Lung (tissue), 12 donors: ENCODE data around the gene ARID2. TPM values are rescaled to one million over a fixed set of nuclear protein-coding genes. Genes with fewer than 3 reads are reported as not detected.

Experiments
- ATAC-seq: fragments of 200-7000 bp; cut with Tn5 transposase; one replicate; pipeline ENCODE4 v1.9.1; 2020; ENCODE audit warnings: moderate number of reproducible peaks; ENCODE audit not compliant: insufficient read depth, low FRiP score
- DNase-seq, 3 donors: peaks; one replicate each; pipeline ENCODE4 v3.0.0-alpha.2; 2013 to 2017
- H3K27ac ChIP-seq, 2 donors: one replicate each; pipeline ENCODE4 v1.5.1; 2013; ENCODE audit warnings: mild to moderate bottlenecking in 2 of 2, moderate library complexity in 2 of 2, control low read depth in 1 of 2, inconsistent platforms in 1 of 2, low read depth in 1 of 2, low read length in 1 of 2
- H3K27me3 ChIP-seq, 3 donors: one replicate each; pipeline ENCODE4 v1.5.1; 2013; ENCODE audit warnings: low read length in 2 of 3; ENCODE audit not compliant: control insufficient read depth in 3 of 3, insufficient read depth in 3 of 3
- H3K36me3 ChIP-seq, 4 donors: one replicate each; pipeline ENCODE4 v1.5.1; 2013; ENCODE audit warnings: low read length in 4 of 4, mild to moderate bottlenecking in 1 of 4, moderate library complexity in 1 of 4; ENCODE audit not compliant: control insufficient read depth in 4 of 4, insufficient read depth in 4 of 4
- H3K4me1 ChIP-seq, 5 donors: one replicate each; pipeline ENCODE4 v1.5.1; 2013; ENCODE audit warnings: low read length in 5 of 5, mild to moderate bottlenecking in 2 of 5, moderate library complexity in 1 of 5; ENCODE audit not compliant: control insufficient read depth in 5 of 5, insufficient read depth in 5 of 5
- H3K4me3 ChIP-seq: one replicate; pipeline ENCODE4 v1.5.1; 2013; ENCODE audit warnings: mild to moderate bottlenecking, control low read depth, moderate library complexity
- H3K9ac ChIP-seq, 2 donors: one replicate each; pipeline ENCODE4 v1.5.1; 2013; ENCODE audit warnings: low read length in 2 of 2, control low read depth in 1 of 2; ENCODE audit not compliant: insufficient read depth in 1 of 2
- H3K9me3 ChIP-seq, 4 donors: one replicate each; pipeline ENCODE4 v1.5.1; 2013; ENCODE audit warnings: low read length in 3 of 4, mild to moderate bottlenecking in 1 of 4, moderate library complexity in 1 of 4; ENCODE audit not compliant: control insufficient read depth in 4 of 4, insufficient read depth in 3 of 4
- WGBS, 2 donors: extraction: QIAGEN DNeasy Blood & Tissue Kit; methylation state at CpG; one replicate each; pipeline ENCODE4 v1.1.7; 2013; 5-methylcytosine and 5-hydroxymethylcytosine counted together
- polyA plus RNA-seq, 2 donors: library from polyadenylated mRNA; stranded (reverse); fragments of 200-250 nt; gene quantifications; one replicate each; pipeline ENCODE4 v1.2.1, GENCODE V29; 2013
- total RNA-seq, 2 donors: library from RNA; depleted of rRNA in 1 of 2; stranded (reverse); fragments of >200 nt in 1 of 2; gene quantifications; one replicate each; pipeline ENCODE4 v1.2.1, GENCODE V29; 2014 to 2021
- TF ChIP-seq, protein P1 (sequence below): IDR thresholded peaks from 2 replicates; pipeline ENCODE4 v1.5.1; 2012; ENCODE audit warnings: mild to moderate bottlenecking; ENCODE audit errors: control extremely low read depth, extremely low read depth
- donor health status: control.
- donor health status: control.
- donor health status: Bipolar disorder and iron deficiency.
- donor health status: healthy.
- donor health status: DM: yes; HTN: yes; CAD: no.

Gene ARID2
- total and polyA plus RNA-seq, 4 donors: 5.3 to 79.2 (median 17.5) TPM

- DNase-seq (peak in 1 of 3 donors; percentile 24), ATAC-seq (no peak)
- no peak overlapping the region for H3K27ac ChIP-seq
- H3K27me3 ChIP-seq: no peaks in the 10 kb centered on the region
- peaks cover 0 to 7% (median 0%) of the 10 kb centered on the region in 5 donors for H3K4me1 ChIP-seq
- H3K9me3 ChIP-seq: no peaks in the 10 kb centered on the region
- TF ChIP-seq, protein P1, sequence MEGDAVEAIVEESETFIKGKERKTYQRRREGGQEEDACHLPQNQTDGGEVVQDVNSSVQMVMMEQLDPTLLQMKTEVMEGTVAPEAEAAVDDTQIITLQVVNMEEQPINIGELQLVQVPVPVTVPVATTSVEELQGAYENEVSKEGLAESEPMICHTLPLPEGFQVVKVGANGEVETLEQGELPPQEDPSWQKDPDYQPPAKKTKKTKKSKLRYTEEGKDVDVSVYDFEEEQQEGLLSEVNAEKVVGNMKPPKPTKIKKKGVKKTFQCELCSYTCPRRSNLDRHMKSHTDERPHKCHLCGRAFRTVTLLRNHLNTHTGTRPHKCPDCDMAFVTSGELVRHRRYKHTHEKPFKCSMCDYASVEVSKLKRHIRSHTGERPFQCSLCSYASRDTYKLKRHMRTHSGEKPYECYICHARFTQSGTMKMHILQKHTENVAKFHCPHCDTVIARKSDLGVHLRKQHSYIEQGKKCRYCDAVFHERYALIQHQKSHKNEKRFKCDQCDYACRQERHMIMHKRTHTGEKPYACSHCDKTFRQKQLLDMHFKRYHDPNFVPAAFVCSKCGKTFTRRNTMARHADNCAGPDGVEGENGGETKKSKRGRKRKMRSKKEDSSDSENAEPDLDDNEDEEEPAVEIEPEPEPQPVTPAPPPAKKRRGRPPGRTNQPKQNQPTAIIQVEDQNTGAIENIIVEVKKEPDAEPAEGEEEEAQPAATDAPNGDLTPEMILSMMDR: no peak
- WGBS, 2 donors: 71 to 86% methylated on average over 2 of the region's 2 CpGs
- H3K4me3 ChIP-seq: no peak overlapping the region
- no peaks in the 10 kb centered on the region for H3K36me3 ChIP-seq
- no peak overlapping the region for H3K9ac ChIP-seq
These were observed 46.5 kb downstream of the ARID2 start for GRCh38 chr12:45775964-45776363.

DNA sequence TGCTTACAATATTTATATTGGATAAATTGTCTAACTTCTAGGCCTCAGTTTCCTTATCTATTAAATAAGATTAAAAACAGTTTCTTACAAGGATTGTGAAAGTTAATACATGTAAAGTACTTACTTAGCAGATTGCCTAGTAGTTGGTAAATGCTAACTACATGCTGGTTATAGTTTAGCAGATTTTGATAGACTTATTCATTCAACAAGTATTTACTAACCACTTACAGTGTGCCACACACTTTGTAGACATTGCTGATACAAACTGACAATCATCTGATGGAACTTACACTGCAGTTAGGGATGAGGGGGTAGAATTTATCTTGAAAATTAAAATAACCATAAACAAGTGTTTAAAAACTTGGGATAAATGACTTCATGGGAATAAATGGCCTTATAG lies 50.4 kb downstream of the ARID2 start:
- Histone ChIP-seq H3K9ac (no peak overlapping the region), H3K4me1 (peaks cover 0 to 4% (median 0%) of the 10 kb centered on the region in 5 donors), H3K27ac (no peak overlapping the region), H3K27me3 (no peaks in the 10 kb centered on the region), H3K9me3 (no peaks in the 10 kb centered on the region), H3K36me3 (no peaks in the 10 kb centered on the region), H3K4me3 (no peak overlapping the region)
- DNase-seq: no peak
- ATAC-seq: no peak
- TF ChIP-seq, protein P1: no peak

- no peak overlapping the region for H3K9ac ChIP-seq
- TF ChIP-seq, protein P1: no peak
- no peak overlapping the region for H3K27ac ChIP-seq
- no peaks in the 10 kb centered on the region for H3K27me3 ChIP-seq
- DNase-seq (no peak), ATAC-seq (no peak)
- H3K36me3 ChIP-seq: no peaks in the 10 kb centered on the region
- no peaks in the 10 kb centered on the region for H3K9me3 ChIP-seq
- H3K4me3 ChIP-seq: no peak overlapping the region
- peaks cover 0 to under 1% (median 0%) of the 10 kb centered on the region in 5 donors for H3K4me1 ChIP-seq
These were observed 51.6 kb downstream of the ARID2 start for GRCh38 chr12:45781080-45781479.

GRCh38 chr12:45785315-45785714 lies 55.8 kb downstream of the ARID2 start:
- Histone ChIP-seq H3K9ac (no peak overlapping the region), H3K36me3 (no peaks in the 10 kb centered on the region), H3K9me3 (no peaks in the 10 kb centered on the region), H3K4me3 (no peak overlapping the region), H3K27ac (no peak overlapping the region), H3K27me3 (no peaks in the 10 kb centered on the region), H3K4me1 (no peaks in the 10 kb centered on the region)
- WGBS, 2 donors: 94 to 95% methylated on average over 4 of the region's 4 CpGs
- ATAC-seq (no peak), DNase-seq (no peak)
- TF ChIP-seq, protein P1: no peak
